Islet precursor cell (in vitro differentiated cells): ENCODE results near the gene SMAD9.
"Not testable (repeated sequence)": the region's sequence is repeated elsewhere in the genome, so short reads cannot be mapped to it uniquely, and the experiment has no call there.

Experiments
- DNase-seq: peaks from one replicate; pipeline ENCODE4 v3.0.0-alpha.2; 2018

Gene SMAD9

GRCh38 chr13:36910545-36910944 is 9.5 kb downstream of the SMAD9 start:
- peak; percentile 76 for DNase-seq

- no peak for DNase-seq
Observed at GRCh38 chr13:36907821-36908220, 12.2 kb downstream of the SMAD9 start.

- no peak for DNase-seq
Observed at GRCh38 chr13:36907266-36907665, 12.8 kb downstream of the SMAD9 start.

GRCh38 chr13:36905944-36906343 is 14.1 kb downstream of the SMAD9 start:
- DNase-seq = no peak

- no peak for DNase-seq
Observed at GRCh38 chr13:36903925-36904595, 16.0 kb downstream of the SMAD9 start.

- no peak for DNase-seq
Observed at GRCh38 chr13:36897054-36897616, 22.9 kb downstream of the SMAD9 start.

- no peak for DNase-seq
Observed at GRCh38 chr13:36891752-36892151, 28.3 kb downstream of the SMAD9 start.

GRCh38 chr13:36888645-36889044 is 31.4 kb downstream of the SMAD9 start:
- no peak for DNase-seq

- DNase-seq = no peak
Observed at GRCh38 chr13:36887758-36888521, 32.1 kb downstream of the SMAD9 start.

GRCh38 chr13:36885901-36886300 is 34.1 kb downstream of the SMAD9 start:
- DNase-seq = no peak

- no peak for DNase-seq
Observed at GRCh38 chr13:36884235-36884634, 35.8 kb downstream of the SMAD9 start.

GRCh38 chr13:36883824-36884223 is 36.2 kb downstream of the SMAD9 start:
- no peak for DNase-seq

- not testable (repeated sequence) for DNase-seq
Observed at GRCh38 chr13:36883392-36883791, 36.6 kb downstream of the SMAD9 start.

- no peak for DNase-seq
Observed at GRCh38 chr13:36882829-36883390, 37.1 kb downstream of the SMAD9 start.

GRCh38 chr13:36880961-36881360 is 39.1 kb downstream of the SMAD9 start:
- DNase-seq = no peak

GRCh38 chr13:36879218-36879938 is 40.7 kb downstream of the SMAD9 start:
- DNase-seq = no peak

GRCh38 chr13:36875961-36876360 is 44.1 kb downstream of the SMAD9 start:
- DNase-seq = no peak

GRCh38 chr13:36875431-36875830 is 44.6 kb downstream of the SMAD9 start:
- DNase-seq = no peak

- DNase-seq = no peak
Observed at GRCh38 chr13:36872621-36873020, 47.4 kb downstream of the SMAD9 start.

GRCh38 chr13:36870050-36870692 is 49.9 kb downstream of the SMAD9 start:
- DNase-seq = no peak

GRCh38 chr13:36866232-36866631 is 53.8 kb downstream of the SMAD9 start:
- no peak for DNase-seq

- no peak for DNase-seq
Observed at GRCh38 chr13:36865265-36865664, 54.8 kb downstream of the SMAD9 start.

- DNase-seq = no peak
Observed at GRCh38 chr13:36862722-36863121, 57.3 kb downstream of the SMAD9 start.
